DND-41 (cell line): Measurements from ENCODE around the gene ECSCR.
"Not testable (repeated sequence)": the region's sequence is repeated elsewhere in the genome, so short reads cannot be mapped to it uniquely, and the experiment has no call there.

Experiments
- EZH2 ChIP-seq: IDR thresholded peaks from 3 replicates; pipeline ENCODE4 v1.6.1; 2012; ENCODE audit warnings: borderline replicate concordance, low read depth, mild to moderate bottlenecking, moderate library complexity, low read length, inconsistent platforms; ENCODE audit not compliant: severe bottlenecking
- TF ChIP-seq, protein P1 (sequence below): IDR thresholded peaks from 2 replicates; pipeline ENCODE4 v1.5.1; 2012; ENCODE audit warnings: borderline replicate concordance, low read length, moderate library complexity, mild to moderate bottlenecking; ENCODE audit not compliant: poor library complexity, severe bottlenecking; ENCODE audit errors: extremely low read depth

DNA sequence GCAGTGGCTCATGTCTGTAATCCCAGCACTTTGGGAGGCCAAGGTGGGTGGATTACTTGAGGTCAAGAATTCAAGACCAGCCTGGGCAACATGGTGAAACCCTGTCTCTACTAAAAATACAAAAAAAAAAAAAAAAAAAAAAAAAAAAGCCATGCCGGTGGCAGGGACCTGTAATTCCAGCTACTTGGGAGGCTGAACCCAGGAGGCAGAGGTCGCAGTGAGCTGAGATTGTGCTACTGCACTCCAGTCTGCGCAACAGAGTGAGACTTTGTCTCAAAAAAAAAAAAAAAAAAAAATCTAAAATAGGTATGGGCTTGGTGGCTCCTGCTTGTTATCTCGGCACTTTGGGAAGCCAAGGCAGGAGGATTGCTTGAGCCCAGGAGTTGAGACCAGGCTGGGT is 17.2 kb upstream of the ECSCR start:
- not testable (repeated sequence) for TF ChIP-seq EZH2
- TF ChIP-seq, protein P1, sequence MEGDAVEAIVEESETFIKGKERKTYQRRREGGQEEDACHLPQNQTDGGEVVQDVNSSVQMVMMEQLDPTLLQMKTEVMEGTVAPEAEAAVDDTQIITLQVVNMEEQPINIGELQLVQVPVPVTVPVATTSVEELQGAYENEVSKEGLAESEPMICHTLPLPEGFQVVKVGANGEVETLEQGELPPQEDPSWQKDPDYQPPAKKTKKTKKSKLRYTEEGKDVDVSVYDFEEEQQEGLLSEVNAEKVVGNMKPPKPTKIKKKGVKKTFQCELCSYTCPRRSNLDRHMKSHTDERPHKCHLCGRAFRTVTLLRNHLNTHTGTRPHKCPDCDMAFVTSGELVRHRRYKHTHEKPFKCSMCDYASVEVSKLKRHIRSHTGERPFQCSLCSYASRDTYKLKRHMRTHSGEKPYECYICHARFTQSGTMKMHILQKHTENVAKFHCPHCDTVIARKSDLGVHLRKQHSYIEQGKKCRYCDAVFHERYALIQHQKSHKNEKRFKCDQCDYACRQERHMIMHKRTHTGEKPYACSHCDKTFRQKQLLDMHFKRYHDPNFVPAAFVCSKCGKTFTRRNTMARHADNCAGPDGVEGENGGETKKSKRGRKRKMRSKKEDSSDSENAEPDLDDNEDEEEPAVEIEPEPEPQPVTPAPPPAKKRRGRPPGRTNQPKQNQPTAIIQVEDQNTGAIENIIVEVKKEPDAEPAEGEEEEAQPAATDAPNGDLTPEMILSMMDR = not testable (repeated sequence)
